ENCODE measurements around the gene PELI1. TPM values are rescaled to one million over a fixed set of nuclear protein-coding genes. Genes with fewer than 3 reads are reported as not detected.
A peak's percentile ranks its signal among the peaks of the same experiment; 100 is the strongest.

The PELI1 gene
- total RNA-seq, 1 donor from 2014 or later, result 58.2 TPM

GRCh38 chr2:64145714-64146113 lies 1.5 kb upstream of the PELI1 start:
- Mint-ChIP-seq H3K36me3 (no peaks in the 10 kb centered on the region), H3K9me3 (no peaks in the 10 kb centered on the region), H3K4me1 (ENCODE audit: unreplicated experiment) (peaks cover 17% of the 10 kb centered on the region), H3K27ac (no peak overlapping the region), H3K27me3 (no peaks in the 10 kb centered on the region), H3K4me3 (no peak overlapping the region)
- no peak for DNase-seq (ENCODE audit: extremely low spot score, unreplicated experiment)
- TF ChIP-seq CTCF (conservative IDR thresholded peaks at IDR 0.05), result no peak

- no peak overlapping the region for H3K4me3 Mint-ChIP-seq
Observed at GRCh38 chr2:64145119-64145518, 899 bp upstream of the PELI1 start.

GRCh38 chr2:64143169-64144056 lies 807 bp downstream of the PELI1 start:
- Mint-ChIP-seq H3K27me3 (no peaks in the 10 kb centered on the region), H3K27ac (peak overlapping the region; percentile 89), H3K9me3 (no peaks in the 10 kb centered on the region), H3K36me3 (peaks cover 6% of the 10 kb centered on the region), H3K4me1 (ENCODE audit: unreplicated experiment) (peaks cover 36% of the 10 kb centered on the region), H3K4me3 (peak overlapping the region; percentile 91)
- DNase-seq (ENCODE audit: extremely low spot score, unreplicated experiment), result peak; percentile 73
- TF ChIP-seq CTCF (conservative IDR thresholded peaks at IDR 0.05), result no peak

More at GRCh38 chr2:64145119-64145518, 899 bp upstream of the PELI1 start:
- TF ChIP-seq CTCF (conservative IDR thresholded peaks at IDR 0.05), result no peak
- H3K4me1 Mint-ChIP-seq (ENCODE audit: unreplicated experiment), result peaks cover 23% of the 10 kb centered on the region
- H3K9me3 Mint-ChIP-seq, result no peaks in the 10 kb centered on the region
- H3K36me3 Mint-ChIP-seq, result no peaks in the 10 kb centered on the region
- no peak for DNase-seq (ENCODE audit: extremely low spot score, unreplicated experiment)
- no peaks in the 10 kb centered on the region for H3K27me3 Mint-ChIP-seq
- H3K27ac Mint-ChIP-seq, result no peak overlapping the region

- H3K4me3 Mint-ChIP-seq, result peak overlapping the region; percentile 91
- peaks cover 41% of the 10 kb centered on the region for H3K4me1 Mint-ChIP-seq (ENCODE audit: unreplicated experiment)
- H3K27me3 Mint-ChIP-seq, result no peaks in the 10 kb centered on the region
- no peaks in the 10 kb centered on the region for H3K9me3 Mint-ChIP-seq
- H3K36me3 Mint-ChIP-seq, result peaks cover 10% of the 10 kb centered on the region
- peak overlapping the region; percentile 89 for H3K27ac Mint-ChIP-seq
- no peak for TF ChIP-seq CTCF (conservative IDR thresholded peaks at IDR 0.05)
- DNase-seq (ENCODE audit: extremely low spot score, unreplicated experiment), result no peak
Observed at GRCh38 chr2:64142741-64143168, 1.5 kb downstream of the PELI1 start.

GRCh38 chr2:64141674-64142405 lies 2.4 kb downstream of the PELI1 start:
- no peak for DNase-seq (ENCODE audit: extremely low spot score, unreplicated experiment)
- Mint-ChIP-seq H3K4me3 (peak overlapping the region; percentile 91), H3K27me3 (no peaks in the 10 kb centered on the region), H3K27ac (peak overlapping the region; percentile 31), H3K4me1 (ENCODE audit: unreplicated experiment) (peaks cover 48% of the 10 kb centered on the region), H3K9me3 (no peaks in the 10 kb centered on the region), H3K36me3 (peaks cover 14% of the 10 kb centered on the region)
- no peak for TF ChIP-seq CTCF (conservative IDR thresholded peaks at IDR 0.05)

All from type B pancreatic cell (in vitro differentiated cells).